ENCODE results near the gene TEX38. TPM values are rescaled to one million over a fixed set of nuclear protein-coding genes. Genes with fewer than 3 reads are reported as not detected.

TEX38 gene
- total and polyA plus RNA-seq, 12 donors = 0.11 to 0.54 (median 0.30) TPM; not detected in 8

DNA sequence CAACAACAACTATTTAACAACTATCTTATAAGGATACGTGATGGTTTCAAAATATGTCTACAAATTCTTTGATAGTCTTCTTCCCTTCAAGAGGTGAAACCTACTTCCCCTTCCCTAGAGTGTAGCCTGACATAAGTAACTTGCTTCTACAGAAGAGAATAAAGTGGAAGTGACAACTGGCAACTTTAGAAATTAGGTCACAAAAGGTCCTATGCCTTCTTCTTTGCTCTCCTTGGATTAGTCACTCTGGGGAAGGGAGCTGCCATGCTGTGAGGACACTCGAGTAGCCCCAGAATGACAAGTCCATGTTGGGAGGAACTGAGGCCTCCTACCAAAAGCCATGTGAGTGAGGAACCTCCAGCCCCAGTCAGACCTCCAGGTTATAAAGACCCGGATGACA, 28.0 kb downstream of the TEX38 start:
- Histone ChIP-seq H3K4me1 (replicated peaks in 1 of 2) (peaks cover 5 to 6% of the 10 kb centered on the region in 2 donors), H3K4me3 (no peak overlapping the region), H3K9me3 (replicated peaks in 1 of 3) (no peaks in the 10 kb centered on the region), H3K27me3 (no peaks in the 10 kb centered on the region), H3K36me3 (replicated peaks in 1 of 2) (peaks cover 0 to 37% of the 10 kb centered on the region in 2 donors), H3K27ac (no peak overlapping the region)
- 48 to 80% (median 67%) methylated on average over 3 of the region's 3 CpGs for WGBS, 4 donors
- TF ChIP-seq POLR2A (IDR thresholded peaks at IDR 0.05) = no peak
- TF ChIP-seq, protein P1, sequence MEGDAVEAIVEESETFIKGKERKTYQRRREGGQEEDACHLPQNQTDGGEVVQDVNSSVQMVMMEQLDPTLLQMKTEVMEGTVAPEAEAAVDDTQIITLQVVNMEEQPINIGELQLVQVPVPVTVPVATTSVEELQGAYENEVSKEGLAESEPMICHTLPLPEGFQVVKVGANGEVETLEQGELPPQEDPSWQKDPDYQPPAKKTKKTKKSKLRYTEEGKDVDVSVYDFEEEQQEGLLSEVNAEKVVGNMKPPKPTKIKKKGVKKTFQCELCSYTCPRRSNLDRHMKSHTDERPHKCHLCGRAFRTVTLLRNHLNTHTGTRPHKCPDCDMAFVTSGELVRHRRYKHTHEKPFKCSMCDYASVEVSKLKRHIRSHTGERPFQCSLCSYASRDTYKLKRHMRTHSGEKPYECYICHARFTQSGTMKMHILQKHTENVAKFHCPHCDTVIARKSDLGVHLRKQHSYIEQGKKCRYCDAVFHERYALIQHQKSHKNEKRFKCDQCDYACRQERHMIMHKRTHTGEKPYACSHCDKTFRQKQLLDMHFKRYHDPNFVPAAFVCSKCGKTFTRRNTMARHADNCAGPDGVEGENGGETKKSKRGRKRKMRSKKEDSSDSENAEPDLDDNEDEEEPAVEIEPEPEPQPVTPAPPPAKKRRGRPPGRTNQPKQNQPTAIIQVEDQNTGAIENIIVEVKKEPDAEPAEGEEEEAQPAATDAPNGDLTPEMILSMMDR (IDR thresholded peaks at IDR 0.05) = no peak
- no peak for DNase-seq
- intact Hi-C loops (cut with DNase I) = no loop called here

DNA sequence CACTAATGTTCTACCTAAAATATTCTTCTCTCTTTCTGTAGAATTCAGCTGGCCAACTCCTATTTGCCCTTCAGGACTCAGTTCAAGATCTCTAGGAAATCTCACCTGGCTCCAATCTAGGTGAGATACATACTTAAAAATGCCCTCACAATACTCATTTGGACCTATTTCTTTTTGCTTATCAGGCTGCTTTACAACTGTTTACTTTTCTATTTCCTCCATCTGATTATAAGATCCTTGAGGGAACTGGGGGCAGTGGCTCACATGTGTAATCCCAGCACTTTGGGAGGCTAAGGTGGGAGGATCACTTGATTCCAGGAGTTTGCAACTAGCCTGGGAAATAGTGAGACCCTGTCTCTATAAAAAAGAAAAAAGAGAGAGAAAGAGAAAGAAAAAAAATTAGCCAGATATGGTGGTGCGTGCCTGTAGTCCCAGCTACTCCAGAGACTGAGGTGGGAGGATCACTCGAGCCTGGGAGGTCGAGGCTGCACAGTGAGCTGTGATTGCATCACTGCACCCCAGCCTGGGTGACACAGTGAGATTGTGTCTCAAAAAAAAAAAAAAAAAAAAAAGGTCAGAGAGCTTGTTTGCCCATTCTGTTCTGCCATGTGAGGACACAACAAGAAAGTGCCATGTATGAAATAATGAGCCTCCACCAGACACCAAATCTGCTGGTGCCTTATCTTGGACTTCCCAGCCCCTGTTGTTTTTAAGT, 32.4 kb downstream of the TEX38 start:
- no peak overlapping the region for H3K27ac ChIP-seq
- no peak overlapping the region for H3K4me3 ChIP-seq
- no peaks in the 10 kb centered on the region for H3K9me3 ChIP-seq (replicated peaks in 1 of 3)
- WGBS, 4 donors = 73 to 85% (median 81%) methylated on average over 3 of the region's 3 CpGs
- intact Hi-C loops (cut with DNase I) = no loop called here
- peaks cover 5 to 6% of the 10 kb centered on the region in 2 donors for H3K4me1 ChIP-seq (replicated peaks in 1 of 2)
- DNase-seq = peak in 1 of 7 donors; percentile 8
- H3K36me3 ChIP-seq (replicated peaks in 1 of 2) = peaks cover 0 to 48% of the 10 kb centered on the region in 2 donors
- no peaks in the 10 kb centered on the region for H3K27me3 ChIP-seq
- TF ChIP-seq POLR2A (IDR thresholded peaks at IDR 0.05) = no peak
- TF ChIP-seq, protein P1 (IDR thresholded peaks at IDR 0.05) = no peak

DNA sequence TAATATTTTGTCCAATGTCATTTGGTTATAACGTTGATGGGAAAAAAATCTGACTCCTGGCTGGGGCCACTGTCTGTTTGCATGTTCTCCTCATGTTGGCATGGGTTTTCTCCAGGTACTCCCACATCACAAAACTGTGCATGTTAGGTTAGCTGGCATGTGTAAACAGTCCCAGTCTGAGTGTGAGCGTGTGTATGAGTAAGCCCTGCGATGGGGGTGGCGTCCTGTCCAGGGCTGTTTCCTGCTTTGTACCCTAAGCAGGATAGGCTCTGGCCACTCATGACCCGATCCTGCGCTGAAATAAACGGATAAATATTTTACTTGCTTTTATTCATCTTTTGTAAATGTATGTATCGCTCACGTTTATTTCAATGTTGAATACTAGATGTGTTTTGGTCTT, 33.8 kb downstream of the TEX38 start:
- TF ChIP-seq, protein P1 (IDR thresholded peaks at IDR 0.05) = no peak
- TF ChIP-seq POLR2A (IDR thresholded peaks at IDR 0.05) = no peak
- Histone ChIP-seq H3K9me3 (replicated peaks in 1 of 3) (no peaks in the 10 kb centered on the region), H3K4me3 (no peak overlapping the region), H3K27me3 (no peaks in the 10 kb centered on the region), H3K27ac (no peak overlapping the region), H3K4me1 (replicated peaks in 1 of 2) (peaks cover 0 to 5% of the 10 kb centered on the region in 2 donors), H3K36me3 (replicated peaks in 1 of 2) (peaks cover 0 to 48% of the 10 kb centered on the region in 2 donors)
- intact Hi-C loops (cut with DNase I) = no loop called here
- DNase-seq = no peak
- WGBS, 4 donors = 88 to 91% (median 88%) methylated on average over 9 of the region's 9 CpGs

DNA sequence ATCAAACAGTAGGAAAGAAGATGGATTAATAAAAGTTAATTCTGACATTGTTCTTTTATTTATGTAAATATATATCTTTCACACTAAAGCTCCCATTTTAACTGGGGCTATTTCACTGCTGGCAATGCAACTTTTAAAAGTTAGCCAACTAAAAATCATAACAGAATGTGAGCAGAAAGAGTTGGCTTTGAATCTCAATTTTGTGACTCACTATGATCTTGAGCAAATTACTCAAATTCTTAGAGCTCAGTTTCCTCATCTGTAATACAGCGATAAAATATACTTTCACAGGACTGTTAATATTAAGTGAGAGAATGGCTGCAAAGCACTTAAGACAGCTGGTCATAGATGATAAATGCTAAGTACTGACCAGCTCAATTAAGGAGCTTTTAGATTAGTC, 36.5 kb downstream of the TEX38 start:
- no peaks in the 10 kb centered on the region for H3K4me1 ChIP-seq (replicated peaks in 1 of 2)
- TF ChIP-seq, protein P1 (IDR thresholded peaks at IDR 0.05) = no peak
- no peak for TF ChIP-seq POLR2A (IDR thresholded peaks at IDR 0.05)
- intact Hi-C loops (cut with DNase I) = no loop called here
- H3K4me3 ChIP-seq = no peak overlapping the region
- no peak overlapping the region for H3K27ac ChIP-seq
- no peaks in the 10 kb centered on the region for H3K27me3 ChIP-seq
- 88 to 99% (median 97%) methylated on average over 1 of the region's 1 CpG for WGBS, 4 donors
- DNase-seq = no peak
- H3K36me3 ChIP-seq (replicated peaks in 1 of 2) = peaks cover 0 to 52% of the 10 kb centered on the region in 2 donors
- no peaks in the 10 kb centered on the region for H3K9me3 ChIP-seq (replicated peaks in 1 of 3)
